Stimulated activated CD8-positive, alpha-beta memory T cell treated with anti-CD3 and anti-CD28 coated beads, Interleukin-12 subunit alpha, Interleukin-12 subunit beta, amount 100 ng/mL, for 4 hours (primary cell): ENCODE measurements around the gene PDE6B.
"Not testable (repeated sequence)": the region's sequence is repeated elsewhere in the genome, so short reads cannot be mapped to it uniquely, and the experiment has no call there.

Source experiments
- DNase-seq: peaks from one replicate; pipeline ENCODE4 v3.0.0-alpha.2; 2020; ENCODE audit warnings: low read depth

Gene PDE6B

GRCh38 chr4:669806-670559, 44.6 kb downstream of the PDE6B start:
- not testable (repeated sequence) for DNase-seq

GRCh38 chr4:671769-672168, 46.4 kb downstream of the PDE6B start:
- DNase-seq, result no peak

GRCh38 chr4:673349-674091, 48.1 kb downstream of the PDE6B start:
- DNase-seq, result no peak

- DNase-seq, result peak; percentile 99
These were observed 49.0 kb downstream of the PDE6B start, which contains the start of the genes ATP5ME and MYL5 for GRCh38 chr4:674172-675035. Gene ATP5ME (minus strand): TSS chr4:674276. CDS start chr4:674247, 29 bp downstream. Gene MYL5 (plus strand): TSS chr4:674542. CDS start chr4:678027, 3,485 bp downstream.

GRCh38 chr4:675036-675882, 49.9 kb downstream of the PDE6B start:
- DNase-seq, result no peak

- DNase-seq, result no peak
These were observed 50.9 kb downstream of the PDE6B start for GRCh38 chr4:675980-676870.

GRCh38 chr4:676871-677235, 51.5 kb downstream of the PDE6B start:
- DNase-seq, result no peak

GRCh38 chr4:677431-678293, 52.3 kb downstream of the PDE6B start:
- DNase-seq, result no peak

GRCh38 chr4:678331-679103, 53.1 kb downstream of the PDE6B start:
- DNase-seq, result no peak

- no peak for DNase-seq
These were observed 53.7 kb downstream of the PDE6B start for GRCh38 chr4:679104-679481.

GRCh38 chr4:679629-680028, 54.3 kb downstream of the PDE6B start:
- no peak for DNase-seq

- DNase-seq, result no peak
These were observed 54.7 kb downstream of the PDE6B start for GRCh38 chr4:680091-680490.

GRCh38 chr4:680551-680927, 55.2 kb downstream of the PDE6B start:
- DNase-seq, result no peak

- peak; percentile 47 for DNase-seq
These were observed 55.7 kb downstream of the PDE6B start for GRCh38 chr4:680928-681645.

GRCh38 chr4:681736-682451, 56.5 kb downstream of the PDE6B start:
- DNase-seq, result no peak

- no peak for DNase-seq
These were observed 57.3 kb downstream of the PDE6B start for GRCh38 chr4:682490-683172.
